Activated CD8-positive, alpha-beta T cell treated with anti-CD3 and anti-CD28 coated beads for 36 hours (primary cell): ENCODE measurements around the gene AGAP1. TPM values are rescaled to one million over a fixed set of nuclear protein-coding genes. Genes with fewer than 3 reads are reported as not detected.

Experiments used
- ATAC-seq: fragments of 200-7000 bp; cut with Tn5 transposase; one replicate; pipeline ENCODE4 v1.10.0; 2021; ENCODE audit warnings: mild to moderate bottlenecking, moderate library complexity
- CTCF ChIA-PET: fragments of 350-600 bp; sonication (Branson Sonifier 250); formaldehyde crosslinking; loops from one replicate; lab custom pipeline; 2021; ENCODE audit warnings: antibody characterized with exemption; lab: Charles Lee
- POLR2A ChIA-PET: fragments of 350-600 bp; sonication (Branson Sonifier 250); formaldehyde crosslinking; loops from one replicate; lab custom pipeline; 2021; ENCODE audit warnings: antibody characterized with exemption; lab: Charles Lee
- DNase-seq: peaks from one replicate; pipeline ENCODE4 v3.0.0-alpha.2; 2020
- H3K27ac Mint-ChIP-seq: one replicate; pipeline ENCODE4 v1.8.0; 2021; ENCODE audit warnings: mild to moderate bottlenecking, mixed read lengths
- H3K27me3 Mint-ChIP-seq: one replicate; pipeline ENCODE4 v1.8.0; 2021; ENCODE audit warnings: mixed read lengths
- H3K36me3 Mint-ChIP-seq: one replicate; pipeline ENCODE4 v1.8.0; 2021; ENCODE audit warnings: low read depth, mixed read lengths
- H3K4me1 Mint-ChIP-seq: one replicate; pipeline ENCODE4 v1.8.0; 2021; ENCODE audit warnings: low read depth, mixed read lengths
- H3K4me3 Mint-ChIP-seq: one replicate; pipeline ENCODE4 v1.8.0; 2021; ENCODE audit warnings: mild to moderate bottlenecking, moderate library complexity, mixed read lengths
- H3K9me3 Mint-ChIP-seq: one replicate; pipeline ENCODE4 v1.8.0; 2021; ENCODE audit warnings: mixed read lengths
- CTCF ChIP-seq: fragments of 200-600 bp; IDR thresholded peaks from one replicate; pipeline ENCODE4 v1.8.0; 2022; ENCODE audit warnings: antibody characterized with exemption, mild to moderate bottlenecking
- intact Hi-C: fragments of 100-400 bp; cut with micrococcal nuclease; formaldehyde crosslinking; loops from one replicate; pipeline ENCODE4 v1.10.0; 2022
- total RNA-seq, 2 experiments: library from RNA; stranded (reverse); gene quantifications; one replicate each; pipeline ENCODE4 v1.2.3, GENCODE V29; 2021

The AGAP1 gene
- total RNA-seq, 2 experiments from 2014 or later: 2.5 to 2.9 TPM

DNA sequence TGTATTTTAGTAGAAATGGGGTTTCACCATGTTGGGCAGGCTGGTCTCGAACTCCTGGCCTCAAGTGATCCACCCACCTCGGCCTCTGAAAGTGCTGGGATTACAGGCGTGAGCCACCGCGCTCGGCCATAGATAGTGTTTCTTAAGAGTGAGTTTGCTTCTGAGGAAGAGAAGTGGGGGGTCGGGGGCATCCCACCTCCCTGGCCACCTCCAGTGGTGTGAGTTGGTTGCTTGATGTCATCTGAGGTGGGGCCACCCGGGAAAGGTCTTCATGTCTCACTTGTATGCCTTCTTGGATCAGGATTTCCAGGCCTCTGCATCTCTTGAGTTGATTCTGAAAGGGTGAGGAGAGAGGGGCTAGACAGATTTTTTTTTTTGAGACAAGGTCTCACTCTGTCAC, 57.1 kb downstream of the AGAP1 start:
- H3K27me3 Mint-ChIP-seq: peaks cover 5% of the 10 kb centered on the region
- ChIA-PET CTCF (no interaction called here), POLR2A (no interaction called here)
- H3K4me3 Mint-ChIP-seq: no peak overlapping the region
- no peaks in the 10 kb centered on the region for H3K4me1 Mint-ChIP-seq
- no peak for ATAC-seq
- intact Hi-C loops: no loop called here
- no peaks in the 10 kb centered on the region for H3K9me3 Mint-ChIP-seq
- DNase-seq: no peak
- H3K36me3 Mint-ChIP-seq: no peaks in the 10 kb centered on the region
- no peak overlapping the region for H3K27ac Mint-ChIP-seq
- no peak for TF ChIP-seq CTCF

DNA sequence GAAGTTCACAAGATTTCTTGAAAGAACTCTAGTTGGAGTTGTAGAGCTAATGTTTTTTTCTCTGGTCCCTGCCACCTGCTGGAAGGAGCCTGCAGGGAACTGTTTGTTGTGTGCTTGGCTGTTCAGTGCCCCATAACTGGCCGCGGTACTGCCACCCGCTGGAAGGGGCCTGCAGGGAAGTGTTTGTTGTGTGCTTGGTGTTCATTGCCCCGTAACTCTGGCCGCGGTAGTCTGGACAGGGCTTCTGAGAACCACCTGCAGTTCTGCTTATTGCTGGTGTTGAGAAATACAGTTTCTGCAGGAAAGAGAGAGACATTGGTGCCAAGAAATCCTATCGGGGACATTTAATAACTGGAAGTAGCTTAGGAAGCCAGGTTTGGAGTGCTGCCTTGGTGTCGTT, 58.1 kb downstream of the AGAP1 start:
- DNase-seq (peak; percentile 8), ATAC-seq (no peak)
- intact Hi-C loops: no loop called here
- Mint-ChIP-seq H3K4me1 (no peaks in the 10 kb centered on the region), H3K27ac (no peak overlapping the region), H3K4me3 (no peak overlapping the region), H3K9me3 (no peaks in the 10 kb centered on the region), H3K36me3 (no peaks in the 10 kb centered on the region), H3K27me3 (peaks cover 3% of the 10 kb centered on the region)
- ChIA-PET POLR2A (no interaction called here), CTCF (no interaction called here)
- TF ChIP-seq CTCF: no peak

- TF ChIP-seq CTCF: no peak
- Mint-ChIP-seq H3K9me3 (no peaks in the 10 kb centered on the region), H3K27ac (no peak overlapping the region), H3K27me3 (peaks cover 3% of the 10 kb centered on the region), H3K4me3 (no peak overlapping the region), H3K36me3 (no peaks in the 10 kb centered on the region), H3K4me1 (no peaks in the 10 kb centered on the region)
- CTCF ChIA-PET: no interaction called here
- DNase-seq (no peak), ATAC-seq (no peak)
- intact Hi-C loops: no loop called here
- POLR2A ChIA-PET: no interaction called here
Observed at GRCh38 chr2:235552671-235553070, 58.8 kb downstream of the AGAP1 start.

- POLR2A ChIA-PET: no interaction called here
- CTCF ChIA-PET: no interaction called here
Observed at GRCh38 chr2:235553291-235553690, 59.4 kb downstream of the AGAP1 start.

DNA sequence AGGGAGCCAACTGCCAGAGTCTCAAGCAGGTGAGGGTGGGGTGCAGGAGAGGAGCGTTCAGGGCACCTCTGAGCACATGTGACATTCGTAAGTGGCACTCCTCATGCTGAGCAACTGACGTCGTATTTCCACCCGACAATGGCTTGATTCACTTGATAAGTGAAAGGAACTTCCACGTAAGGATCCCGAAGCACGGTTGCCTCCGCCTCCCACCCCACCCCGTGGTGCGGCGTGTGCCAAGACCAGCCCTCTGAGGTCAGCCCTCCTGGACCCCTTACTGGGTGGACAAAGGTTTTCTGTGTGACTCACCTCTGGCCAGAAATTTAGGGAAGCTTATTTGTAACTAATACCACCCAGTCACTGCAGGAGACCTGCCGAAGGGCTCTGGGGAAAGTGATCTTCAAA, 59.9 kb downstream of the AGAP1 start:
- ATAC-seq: no peak
- intact Hi-C loops: no loop called here
- Mint-ChIP-seq H3K4me1 (no peaks in the 10 kb centered on the region), H3K27me3 (peaks cover 3% of the 10 kb centered on the region), H3K9me3 (no peaks in the 10 kb centered on the region), H3K27ac (no peak overlapping the region), H3K36me3 (no peaks in the 10 kb centered on the region), H3K4me3 (no peak overlapping the region)
- POLR2A ChIA-PET: no interaction called here
- TF ChIP-seq CTCF: no peak
- no peak for DNase-seq
- CTCF ChIA-PET: no interaction called here

More at GRCh38 chr2:235553291-235553690, 59.4 kb downstream of the AGAP1 start:
- peaks cover 3% of the 10 kb centered on the region for H3K27me3 Mint-ChIP-seq
- intact Hi-C loops: no loop called here
- no peaks in the 10 kb centered on the region for H3K9me3 Mint-ChIP-seq
- no peaks in the 10 kb centered on the region for H3K4me1 Mint-ChIP-seq
- TF ChIP-seq CTCF: no peak
- no peak for ATAC-seq
- H3K27ac Mint-ChIP-seq: no peak overlapping the region
- no peak for DNase-seq
- H3K36me3 Mint-ChIP-seq: no peaks in the 10 kb centered on the region
- no peak overlapping the region for H3K4me3 Mint-ChIP-seq
